ENCODE measurements around the gene SIPA1L3.

DNA sequence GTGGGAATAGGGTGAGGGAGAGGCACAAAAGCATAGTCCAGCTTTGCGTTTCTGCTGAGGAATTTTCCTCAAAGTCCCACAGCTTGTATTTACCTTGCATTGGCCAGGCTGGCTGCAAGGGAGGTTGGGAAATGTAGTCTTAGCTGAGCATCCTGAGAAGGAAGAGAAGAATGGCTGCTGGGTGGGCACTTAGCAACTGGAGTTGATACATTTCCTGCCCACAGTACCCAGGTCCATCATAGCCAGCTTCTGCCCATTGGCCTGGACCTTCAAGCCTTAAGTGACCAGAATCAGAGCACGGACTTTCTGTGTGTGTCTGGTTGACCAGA is 112.4 kb downstream of the SIPA1L3 start:
- no peak for TF ChIP-seq POLR2AphosphoS5 (IDR thresholded peaks at IDR 0.05)
- TF ChIP-seq, protein P1, sequence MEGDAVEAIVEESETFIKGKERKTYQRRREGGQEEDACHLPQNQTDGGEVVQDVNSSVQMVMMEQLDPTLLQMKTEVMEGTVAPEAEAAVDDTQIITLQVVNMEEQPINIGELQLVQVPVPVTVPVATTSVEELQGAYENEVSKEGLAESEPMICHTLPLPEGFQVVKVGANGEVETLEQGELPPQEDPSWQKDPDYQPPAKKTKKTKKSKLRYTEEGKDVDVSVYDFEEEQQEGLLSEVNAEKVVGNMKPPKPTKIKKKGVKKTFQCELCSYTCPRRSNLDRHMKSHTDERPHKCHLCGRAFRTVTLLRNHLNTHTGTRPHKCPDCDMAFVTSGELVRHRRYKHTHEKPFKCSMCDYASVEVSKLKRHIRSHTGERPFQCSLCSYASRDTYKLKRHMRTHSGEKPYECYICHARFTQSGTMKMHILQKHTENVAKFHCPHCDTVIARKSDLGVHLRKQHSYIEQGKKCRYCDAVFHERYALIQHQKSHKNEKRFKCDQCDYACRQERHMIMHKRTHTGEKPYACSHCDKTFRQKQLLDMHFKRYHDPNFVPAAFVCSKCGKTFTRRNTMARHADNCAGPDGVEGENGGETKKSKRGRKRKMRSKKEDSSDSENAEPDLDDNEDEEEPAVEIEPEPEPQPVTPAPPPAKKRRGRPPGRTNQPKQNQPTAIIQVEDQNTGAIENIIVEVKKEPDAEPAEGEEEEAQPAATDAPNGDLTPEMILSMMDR (IDR thresholded peaks at IDR 0.05), result no peak

All from breast epithelium (tissue), 3 donors.